K562 (cell line): ENCODE measurements around the gene IL26. TPM values are rescaled to one million over a fixed set of nuclear protein-coding genes. Genes with fewer than 3 reads are reported as not detected.
A peak's percentile ranks its signal among the peaks of the same experiment; 100 is the strongest.

Experiments
- BHLHE40 ChIP-seq: IDR thresholded peaks from 2 replicates; pipeline ENCODE4 v1.6.1; 2011; ENCODE audit warnings: low read length, improper control_type of control experiment
- ETV1 ChIP-seq: fragments of 450-650 bp; conservative IDR thresholded peaks from 2 replicates; pipeline ENCODE4 v1.6.1; 2016; ENCODE audit warnings: missing genetic modification characterization, control low read depth, low read depth, missing compliant biosample characterization
- MAZ ChIP-seq, 2 experiments: fragments of 450-650 bp in 1 of 2; sonication (generic) in 1 of 2; formaldehyde crosslinking; IDR thresholded peaks in 1 of 2; conservative IDR thresholded peaks in 1 of 2; 2 replicates each; pipeline versions ENCODE4 v1.4.0 to v1.5.0; 2020; ENCODE audit warnings: mild to moderate bottlenecking in 1 of 2, missing genetic modification reagents in 1 of 2
- MEIS2 ChIP-seq: fragments of 450-650 bp; IDR thresholded peaks from 2 replicates; pipeline ENCODE4 v1.6.1; 2014; ENCODE audit warnings: mild to moderate bottlenecking; ENCODE audit not compliant: partially characterized antibody
- MXI1 ChIP-seq: IDR thresholded peaks from 2 replicates; pipeline ENCODE4 v1.6.1; 2011; ENCODE audit warnings: low read depth, mild to moderate bottlenecking, improper control_type of control experiment, low read length
- NFIX ChIP-seq: fragments of 250-450 bp; sonication (Bioruptor Pico); IDR thresholded peaks from 2 replicates; pipeline ENCODE4 v1.4.0; 2020; ENCODE audit warnings: low read depth, mild to moderate bottlenecking, moderate library complexity
- OTX1 ChIP-seq: fragments of 450-650 bp; formaldehyde crosslinking; IDR thresholded peaks from 2 replicates; pipeline ENCODE4 v1.4.0; 2022; ENCODE audit warnings: mild to moderate bottlenecking
- SAP30 ChIP-seq: fragments of 200-600 bp; sonication (generic); IDR thresholded peaks from 2 replicates; pipeline ENCODE4 v1.6.1; 2012; ENCODE audit warnings: borderline replicate concordance, low read depth, mild to moderate bottlenecking, moderate library complexity, low read length, control low read depth, inconsistent platforms; ENCODE audit not compliant: insufficient read depth, poor library complexity, severe bottlenecking
- U2AF1 ChIP-seq: fragments of 200-400 bp; formaldehyde crosslinking; optimal IDR thresholded peaks from 2 replicates; pipeline ENCODE3; 2017; ENCODE audit warnings: mild to moderate bottlenecking, low read depth, low read length, moderate library complexity
- polyA plus RNA-seq, 8 experiments: library from polyadenylated mRNA; depleted of rRNA in 4 of 8; stranded (reverse) in 5 of 8; unstranded in 3 of 8; fragments of >200 nt; fragmentation: Nextera tagmentation in 2 of 8; fragmentation: Illumina TruSeq in 1 of 8; extraction: Ambion mirVana in 2 of 8; extraction: Trizol in 1 of 8; gene quantifications; 2 replicates each; pipeline versions ENCODE4 v1.2.1 to v1.2.3, GENCODE V29; 2011 to 2014; ENCODE audit warnings: inconsistent platforms in 1 of 8, missing spikeins in 1 of 8
- total RNA-seq, 7 experiments: library from RNA; depleted of rRNA in 6 of 7; stranded (reverse); fragments of >200 nt in 6 of 7; fragmentation: Illumina TruSeq in 2 of 7; extraction: Trizol in 2 of 7; gene quantifications; 2 replicates each; pipeline versions ENCODE4 v1.2.1 to v1.2.3, GENCODE V29; 2011 to 2021; ENCODE audit warnings: low replicate concordance in 1 of 7
- TF ChIP-seq, protein P1 (sequence below): fragments of 450-650 bp; IDR thresholded peaks from 2 replicates; pipeline ENCODE4 v1.6.1; 2017; ENCODE audit warnings: antibody characterized with exemption, mild to moderate bottlenecking
- TF ChIP-seq, protein P2 (sequence below), 2 experiments: IDR thresholded peaks in 1 of 2; conservative IDR thresholded peaks in 1 of 2; 2 replicates each; pipeline ENCODE4 v1.6.1; 2016; ENCODE audit warnings: low read depth in 2 of 2, mild to moderate bottlenecking in 1 of 2, missing compliant biosample characterization in 1 of 2, missing genetic modification characterization in 1 of 2, moderate library complexity in 1 of 2
- TF ChIP-seq, protein P3 (sequence below): sonication (generic); formaldehyde crosslinking; IDR thresholded peaks from 2 replicates; pipeline ENCODE4 v1.8.0; 2023; ENCODE audit warnings: missing genetic modification reagents, mild to moderate bottlenecking, borderline replicate concordance
- TF ChIP-seq, protein P4 (sequence below): fragments of 250-450 bp; sonication (Bioruptor Pico); IDR thresholded peaks from 2 replicates; pipeline ENCODE4 v1.5.1; 2021; ENCODE audit warnings: mild to moderate bottlenecking

Gene IL26
- total and polyA plus RNA-seq, 9 of the 15 experiments (the other 6 are each of a cell fraction or from before 2014, with no cell fraction given) = not detected

DNA sequence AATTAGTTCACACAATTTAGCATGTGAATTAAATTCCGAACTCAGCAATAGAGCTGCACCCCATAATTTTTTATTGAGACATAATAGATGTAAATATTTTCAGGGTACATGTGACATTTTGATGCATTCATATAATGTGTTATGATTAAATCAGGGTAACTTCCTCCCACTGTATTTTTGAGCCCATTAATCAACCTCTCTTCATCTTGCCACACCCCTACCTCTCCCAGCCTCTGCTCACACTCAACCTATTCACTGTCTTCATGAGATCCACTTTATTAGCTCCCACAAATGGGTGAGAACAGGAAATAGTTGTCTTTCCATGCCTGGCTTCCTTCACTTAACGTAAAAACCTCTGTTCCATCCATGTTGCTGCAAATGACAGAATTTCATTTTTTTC, 14.7 kb downstream of the IL26 start (continued):
- TF ChIP-seq, protein P1, sequence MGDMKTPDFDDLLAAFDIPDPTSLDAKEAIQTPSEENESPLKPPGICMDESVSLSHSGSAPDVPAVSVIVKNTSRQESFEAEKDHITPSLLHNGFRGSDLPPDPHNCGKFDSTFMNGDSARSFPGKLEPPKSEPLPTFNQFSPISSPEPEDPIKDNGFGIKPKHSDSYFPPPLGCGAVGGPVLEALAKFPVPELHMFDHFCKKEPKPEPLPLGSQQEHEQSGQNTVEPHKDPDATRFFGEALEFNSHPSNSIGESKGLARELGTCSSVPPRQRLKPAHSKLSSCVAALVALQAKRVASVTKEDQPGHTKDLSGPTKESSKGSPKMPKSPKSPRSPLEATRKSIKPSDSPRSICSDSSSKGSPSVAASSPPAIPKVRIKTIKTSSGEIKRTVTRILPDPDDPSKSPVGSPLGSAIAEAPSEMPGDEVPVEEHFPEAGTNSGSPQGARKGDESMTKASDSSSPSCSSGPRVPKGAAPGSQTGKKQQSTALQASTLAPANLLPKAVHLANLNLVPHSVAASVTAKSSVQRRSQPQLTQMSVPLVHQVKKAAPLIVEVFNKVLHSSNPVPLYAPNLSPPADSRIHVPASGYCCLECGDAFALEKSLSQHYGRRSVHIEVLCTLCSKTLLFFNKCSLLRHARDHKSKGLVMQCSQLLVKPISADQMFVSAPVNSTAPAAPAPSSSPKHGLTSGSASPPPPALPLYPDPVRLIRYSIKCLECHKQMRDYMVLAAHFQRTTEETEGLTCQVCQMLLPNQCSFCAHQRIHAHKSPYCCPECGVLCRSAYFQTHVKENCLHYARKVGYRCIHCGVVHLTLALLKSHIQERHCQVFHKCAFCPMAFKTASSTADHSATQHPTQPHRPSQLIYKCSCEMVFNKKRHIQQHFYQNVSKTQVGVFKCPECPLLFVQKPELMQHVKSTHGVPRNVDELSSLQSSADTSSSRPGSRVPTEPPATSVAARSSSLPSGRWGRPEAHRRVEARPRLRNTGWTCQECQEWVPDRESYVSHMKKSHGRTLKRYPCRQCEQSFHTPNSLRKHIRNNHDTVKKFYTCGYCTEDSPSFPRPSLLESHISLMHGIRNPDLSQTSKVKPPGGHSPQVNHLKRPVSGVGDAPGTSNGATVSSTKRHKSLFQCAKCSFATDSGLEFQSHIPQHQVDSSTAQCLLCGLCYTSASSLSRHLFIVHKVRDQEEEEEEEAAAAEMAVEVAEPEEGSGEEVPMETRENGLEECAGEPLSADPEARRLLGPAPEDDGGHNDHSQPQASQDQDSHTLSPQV = no peak
- TF ChIP-seq SAP30 (no peak), BHLHE40 (no peak), OTX1 (CRISPR knock-in tag) (no peak), NFIX (CRISPR knock-in tag) (no peak), MEIS2 (peak; percentile 54), MAZ (CRISPR knock-in tag; conservative IDR thresholded peaks at IDR 0.05 in 1 of 2, IDR thresholded peaks at IDR 0.05 in 1 of 2) (no peak), MXI1 (no peak), U2AF1 (no peak), ETV1 (0 out of 2 replicates have a peak, but pooled peaks have one; percentile 13)
- TF ChIP-seq, protein P2, sequence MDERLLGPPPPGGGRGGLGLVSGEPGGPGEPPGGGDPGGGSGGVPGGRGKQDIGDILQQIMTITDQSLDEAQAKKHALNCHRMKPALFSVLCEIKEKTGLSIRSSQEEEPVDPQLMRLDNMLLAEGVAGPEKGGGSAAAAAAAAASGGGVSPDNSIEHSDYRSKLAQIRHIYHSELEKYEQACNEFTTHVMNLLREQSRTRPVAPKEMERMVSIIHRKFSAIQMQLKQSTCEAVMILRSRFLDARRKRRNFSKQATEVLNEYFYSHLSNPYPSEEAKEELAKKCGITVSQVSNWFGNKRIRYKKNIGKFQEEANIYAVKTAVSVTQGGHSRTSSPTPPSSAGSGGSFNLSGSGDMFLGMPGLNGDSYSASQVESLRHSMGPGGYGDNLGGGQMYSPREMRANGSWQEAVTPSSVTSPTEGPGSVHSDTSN (CRISPR knock-in tag; IDR thresholded peaks at IDR 0.05; ENCODE audit: low read depth) = no peak
- TF ChIP-seq, protein P2 (tag; conservative IDR thresholded peaks at IDR 0.05; ENCODE audit: low read depth) = peak; percentile 74
- TF ChIP-seq, protein P3, sequence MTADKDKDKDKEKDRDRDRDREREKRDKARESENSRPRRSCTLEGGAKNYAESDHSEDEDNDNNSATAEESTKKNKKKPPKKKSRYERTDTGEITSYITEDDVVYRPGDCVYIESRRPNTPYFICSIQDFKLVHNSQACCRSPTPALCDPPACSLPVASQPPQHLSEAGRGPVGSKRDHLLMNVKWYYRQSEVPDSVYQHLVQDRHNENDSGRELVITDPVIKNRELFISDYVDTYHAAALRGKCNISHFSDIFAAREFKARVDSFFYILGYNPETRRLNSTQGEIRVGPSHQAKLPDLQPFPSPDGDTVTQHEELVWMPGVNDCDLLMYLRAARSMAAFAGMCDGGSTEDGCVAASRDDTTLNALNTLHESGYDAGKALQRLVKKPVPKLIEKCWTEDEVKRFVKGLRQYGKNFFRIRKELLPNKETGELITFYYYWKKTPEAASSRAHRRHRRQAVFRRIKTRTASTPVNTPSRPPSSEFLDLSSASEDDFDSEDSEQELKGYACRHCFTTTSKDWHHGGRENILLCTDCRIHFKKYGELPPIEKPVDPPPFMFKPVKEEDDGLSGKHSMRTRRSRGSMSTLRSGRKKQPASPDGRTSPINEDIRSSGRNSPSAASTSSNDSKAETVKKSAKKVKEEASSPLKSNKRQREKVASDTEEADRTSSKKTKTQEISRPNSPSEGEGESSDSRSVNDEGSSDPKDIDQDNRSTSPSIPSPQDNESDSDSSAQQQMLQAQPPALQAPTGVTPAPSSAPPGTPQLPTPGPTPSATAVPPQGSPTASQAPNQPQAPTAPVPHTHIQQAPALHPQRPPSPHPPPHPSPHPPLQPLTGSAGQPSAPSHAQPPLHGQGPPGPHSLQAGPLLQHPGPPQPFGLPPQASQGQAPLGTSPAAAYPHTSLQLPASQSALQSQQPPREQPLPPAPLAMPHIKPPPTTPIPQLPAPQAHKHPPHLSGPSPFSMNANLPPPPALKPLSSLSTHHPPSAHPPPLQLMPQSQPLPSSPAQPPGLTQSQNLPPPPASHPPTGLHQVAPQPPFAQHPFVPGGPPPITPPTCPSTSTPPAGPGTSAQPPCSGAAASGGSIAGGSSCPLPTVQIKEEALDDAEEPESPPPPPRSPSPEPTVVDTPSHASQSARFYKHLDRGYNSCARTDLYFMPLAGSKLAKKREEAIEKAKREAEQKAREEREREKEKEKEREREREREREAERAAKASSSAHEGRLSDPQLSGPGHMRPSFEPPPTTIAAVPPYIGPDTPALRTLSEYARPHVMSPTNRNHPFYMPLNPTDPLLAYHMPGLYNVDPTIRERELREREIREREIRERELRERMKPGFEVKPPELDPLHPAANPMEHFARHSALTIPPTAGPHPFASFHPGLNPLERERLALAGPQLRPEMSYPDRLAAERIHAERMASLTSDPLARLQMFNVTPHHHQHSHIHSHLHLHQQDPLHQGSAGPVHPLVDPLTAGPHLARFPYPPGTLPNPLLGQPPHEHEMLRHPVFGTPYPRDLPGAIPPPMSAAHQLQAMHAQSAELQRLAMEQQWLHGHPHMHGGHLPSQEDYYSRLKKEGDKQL (CRISPR knock-in tag) = no peak
- TF ChIP-seq, protein P4, sequence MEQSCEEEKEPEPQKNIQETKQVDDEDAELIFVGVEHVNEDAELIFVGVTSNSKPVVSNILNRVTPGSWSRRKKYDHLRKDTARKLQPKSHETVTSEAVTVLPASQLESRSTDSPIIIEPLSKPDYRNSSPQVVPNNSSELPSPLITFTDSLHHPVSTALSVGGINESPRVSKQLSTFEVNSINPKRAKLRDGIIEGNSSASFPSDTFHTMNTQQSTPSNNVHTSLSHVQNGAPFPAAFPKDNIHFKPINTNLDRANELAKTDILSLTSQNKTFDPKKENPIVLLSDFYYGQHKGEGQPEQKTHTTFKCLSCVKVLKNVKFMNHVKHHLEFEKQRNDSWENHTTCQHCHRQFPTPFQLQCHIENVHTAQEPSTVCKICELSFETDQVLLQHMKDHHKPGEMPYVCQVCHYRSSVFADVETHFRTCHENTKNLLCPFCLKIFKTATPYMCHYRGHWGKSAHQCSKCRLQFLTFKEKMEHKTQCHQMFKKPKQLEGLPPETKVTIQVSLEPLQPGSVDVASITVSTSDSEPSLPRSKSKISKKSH (CRISPR knock-in tag) = no peak
